ENCODE measurements around the gene FOXN4.

The FOXN4 gene

DNA sequence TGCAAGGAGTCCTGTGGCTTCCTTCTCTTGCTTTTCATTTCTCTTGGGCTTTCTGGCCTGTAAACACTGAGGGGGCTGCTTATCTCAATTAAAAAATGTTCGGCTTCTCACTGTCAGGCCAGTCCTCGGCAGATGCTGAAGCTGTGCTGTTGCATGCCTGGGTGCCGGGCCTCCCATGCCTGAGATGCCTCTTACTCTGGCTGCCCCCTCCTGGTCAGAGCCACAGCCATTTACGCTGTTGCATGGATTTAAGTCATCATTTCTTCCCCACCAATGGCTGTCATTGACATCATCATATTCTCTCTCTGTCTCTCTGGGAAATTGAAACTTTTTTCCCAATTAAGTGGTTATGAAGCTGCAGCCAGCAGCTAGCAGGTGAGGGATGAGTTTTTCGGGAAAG, 53.7 kb downstream of the FOXN4 start:
- no peak for DNase-seq

DNA sequence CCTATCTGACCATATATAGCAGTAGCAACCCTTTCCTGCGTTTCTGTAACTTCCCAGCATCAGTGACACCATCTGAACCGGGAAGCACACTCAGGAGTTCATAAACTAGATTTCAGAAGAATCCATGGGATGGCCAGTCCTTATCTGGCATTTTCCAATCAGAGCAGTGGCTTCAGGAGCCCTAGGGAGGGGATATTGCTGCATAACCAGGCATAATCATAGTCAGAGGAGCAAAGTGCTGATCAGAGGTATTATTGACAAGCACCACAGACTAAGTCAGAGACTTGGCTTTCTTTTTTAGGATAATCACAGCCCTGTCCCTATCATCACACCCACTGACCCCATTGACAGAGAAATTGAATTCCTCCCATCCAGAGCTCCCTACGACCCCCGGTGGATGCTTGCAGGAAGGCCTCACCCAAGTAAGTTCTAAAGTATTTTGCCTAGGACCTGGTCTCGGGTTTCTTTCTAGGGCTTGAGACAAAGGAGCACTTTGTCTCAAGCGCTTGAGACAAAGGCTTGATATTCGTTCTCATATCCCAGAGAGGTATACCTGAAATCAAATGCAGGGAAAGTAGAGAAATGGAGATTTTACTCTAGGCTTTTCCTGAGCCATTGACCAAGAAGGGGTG, 55.1 kb downstream of the FOXN4 start:
- no peak for DNase-seq

DNA sequence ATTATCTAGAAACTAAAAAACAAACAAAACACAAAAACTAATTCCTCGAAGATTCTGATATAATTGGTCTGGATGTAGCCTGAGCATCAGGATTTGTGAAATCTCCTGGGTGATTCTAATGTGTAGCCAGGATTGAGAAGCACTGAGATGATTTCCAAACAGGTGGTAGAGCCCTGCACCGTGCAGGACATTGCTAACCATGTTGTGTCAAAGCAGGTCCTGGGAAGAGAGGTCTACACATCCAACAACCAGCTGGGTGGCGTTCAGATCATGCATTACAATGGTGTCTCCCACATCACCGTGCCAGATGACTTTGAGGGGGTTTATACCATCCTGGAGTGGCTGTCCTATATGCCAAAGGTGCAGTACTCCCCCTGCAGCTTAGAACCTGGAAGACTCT, 56.3 kb downstream of the FOXN4 start:
- DNase-seq = no peak

DNA sequence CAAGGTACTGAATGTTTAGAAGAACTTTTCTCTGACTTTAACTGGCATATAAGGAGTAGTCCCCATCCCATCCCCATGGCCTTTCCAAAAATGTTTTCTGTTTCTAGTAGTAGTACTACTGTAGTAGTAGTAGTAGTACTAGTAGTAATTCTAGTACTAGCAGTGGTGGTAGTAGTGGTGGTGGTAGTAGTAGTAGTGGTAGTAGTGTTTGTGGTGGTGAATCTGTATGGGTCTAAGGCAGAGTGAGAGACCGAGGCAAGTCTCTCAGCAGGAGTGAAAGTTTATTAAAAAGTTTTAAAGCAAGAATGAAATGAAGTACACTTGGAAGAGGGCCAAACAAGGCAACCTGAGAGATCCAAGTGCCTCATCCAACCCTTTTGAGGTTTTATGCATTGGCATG, 58.6 kb downstream of the FOXN4 start:
- no peak for DNase-seq

DNA sequence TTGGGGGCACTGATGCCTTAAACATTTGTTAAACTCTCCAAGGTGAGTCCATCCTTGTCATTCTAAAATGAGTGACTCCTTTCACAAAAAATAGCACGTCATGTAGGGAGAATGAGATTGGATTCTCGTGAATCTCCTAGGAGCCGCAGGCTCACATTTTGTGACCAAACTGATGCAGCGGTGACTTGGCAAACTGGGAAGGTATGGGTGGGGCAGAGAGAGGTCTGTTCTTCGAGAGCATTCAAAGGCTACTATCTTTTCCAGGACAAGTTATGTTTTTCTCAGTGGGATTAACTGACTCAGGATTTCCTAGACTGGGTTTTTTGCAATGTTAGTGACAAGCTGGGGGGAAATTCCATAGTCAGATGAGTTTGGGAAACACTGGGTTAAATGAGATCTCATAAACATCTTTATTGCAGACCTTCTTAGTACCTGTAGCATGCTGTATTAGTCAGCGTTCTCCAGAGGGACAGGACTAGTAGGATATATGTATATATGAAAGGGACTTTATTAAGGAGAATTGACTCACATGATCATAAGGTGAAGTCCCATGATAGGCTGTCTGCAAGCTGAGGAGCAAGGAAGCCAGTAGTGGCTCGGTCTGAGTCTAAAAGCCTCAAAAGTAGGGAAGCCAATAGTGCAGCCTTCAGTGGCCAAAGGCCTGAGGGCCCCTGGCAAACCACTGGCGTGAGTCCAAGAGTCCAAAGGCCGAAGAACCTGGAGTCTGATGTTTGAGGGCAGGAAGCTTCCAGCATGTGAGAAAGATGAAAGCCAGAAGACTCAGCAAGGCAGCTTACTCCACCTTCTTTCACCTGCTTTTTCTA, 61.0 kb downstream of the FOXN4 start:
- DNase-seq = no peak

DNA sequence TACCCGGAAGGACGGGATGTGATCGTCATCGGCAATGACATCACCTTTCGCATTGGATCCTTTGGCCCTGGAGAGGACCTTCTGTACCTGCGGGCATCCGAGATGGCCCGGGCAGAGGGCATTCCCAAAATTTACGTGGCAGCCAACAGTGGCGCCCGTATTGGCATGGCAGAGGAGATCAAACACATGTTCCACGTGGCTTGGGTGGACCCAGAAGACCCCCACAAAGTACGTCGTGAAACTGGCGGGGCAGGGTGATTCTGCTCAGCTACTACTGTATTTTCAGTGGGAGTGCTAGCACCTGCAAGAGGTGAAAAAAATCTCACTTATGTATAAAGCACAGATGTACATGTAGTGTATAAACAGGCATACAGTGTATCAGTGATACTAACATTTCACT, 62.9 kb downstream of the FOXN4 start:
- no peak for DNase-seq

DNA sequence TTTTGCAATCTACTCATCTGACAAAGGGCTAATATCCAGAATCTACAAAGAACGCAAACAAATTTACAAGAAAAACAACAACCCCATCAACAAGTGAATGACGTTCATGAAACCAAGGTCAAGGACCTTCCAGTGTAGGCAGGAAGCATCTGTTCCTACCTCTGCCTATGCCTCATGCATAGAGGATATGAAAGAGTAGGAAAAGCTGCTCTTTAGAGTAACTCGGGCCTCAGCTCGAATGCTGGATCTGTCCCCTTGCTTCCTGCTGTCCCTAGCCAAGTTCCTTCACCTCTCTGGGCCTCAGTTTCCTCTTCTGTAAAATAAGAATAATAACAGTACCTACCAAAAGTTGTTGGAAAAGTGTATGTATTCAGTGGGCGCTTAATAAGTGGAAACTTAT, 65.0 kb downstream of the FOXN4 start:
- no peak for DNase-seq

DNA sequence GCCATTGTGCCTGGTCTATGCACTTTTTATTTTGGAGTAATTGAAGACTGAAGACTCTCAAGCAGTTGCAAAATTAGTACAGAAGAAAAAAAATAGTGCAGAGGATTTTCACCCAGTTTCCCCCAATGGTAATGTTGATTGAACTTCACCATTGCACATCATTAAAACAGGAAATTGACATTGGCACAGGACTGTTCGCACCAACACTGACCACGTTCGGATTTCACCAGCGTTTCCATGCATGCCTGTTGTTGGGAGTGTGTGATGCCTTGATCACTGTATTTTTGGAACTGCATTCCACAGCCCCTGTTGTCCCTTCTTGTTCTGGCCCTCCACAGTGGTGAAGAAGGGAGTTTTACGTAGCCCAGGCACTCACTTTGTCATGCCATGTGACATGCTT, 67.1 kb downstream of the FOXN4 start:
- DNase-seq = no peak

DNA sequence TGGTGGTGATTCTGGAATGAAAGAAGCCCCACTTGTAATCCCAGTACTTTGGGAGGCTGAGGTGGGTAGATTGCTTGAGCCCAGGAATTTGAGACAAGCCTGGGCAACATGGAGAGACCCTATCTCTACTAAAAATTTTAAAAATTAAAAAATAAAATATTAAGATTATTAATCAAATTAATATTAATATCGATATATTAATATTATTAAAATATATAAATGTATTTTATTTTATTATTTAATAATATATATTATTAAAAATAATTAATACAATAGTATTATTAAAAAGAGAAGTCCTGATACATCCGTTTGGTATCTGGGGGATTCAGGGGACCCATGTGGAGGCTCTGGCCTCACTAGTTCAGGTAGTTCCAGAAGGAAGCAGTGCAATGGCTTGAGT, 68.7 kb downstream of the FOXN4 start:
- DNase-seq = no peak

DNA sequence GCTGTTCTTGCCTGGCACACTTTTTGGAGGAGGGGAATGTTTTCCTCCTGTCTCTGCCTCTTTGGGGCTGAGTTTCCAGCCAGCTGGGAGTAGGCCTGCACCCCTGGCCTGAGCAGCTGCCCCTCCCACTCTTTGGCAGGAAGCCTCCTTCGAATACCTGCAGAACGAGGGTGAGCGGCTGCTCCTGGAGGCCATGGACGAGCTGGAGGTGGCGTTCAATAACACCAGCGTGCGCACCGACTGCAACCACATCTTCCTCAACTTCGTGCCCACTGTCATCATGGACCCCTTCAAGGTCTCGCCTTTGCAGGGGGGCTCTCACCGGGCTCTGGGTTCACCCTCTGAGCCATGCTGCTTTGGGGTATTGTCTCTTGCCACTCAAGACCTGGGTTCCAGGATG, 69.4 kb downstream of the FOXN4 start:
- DNase-seq = no peak

DNA sequence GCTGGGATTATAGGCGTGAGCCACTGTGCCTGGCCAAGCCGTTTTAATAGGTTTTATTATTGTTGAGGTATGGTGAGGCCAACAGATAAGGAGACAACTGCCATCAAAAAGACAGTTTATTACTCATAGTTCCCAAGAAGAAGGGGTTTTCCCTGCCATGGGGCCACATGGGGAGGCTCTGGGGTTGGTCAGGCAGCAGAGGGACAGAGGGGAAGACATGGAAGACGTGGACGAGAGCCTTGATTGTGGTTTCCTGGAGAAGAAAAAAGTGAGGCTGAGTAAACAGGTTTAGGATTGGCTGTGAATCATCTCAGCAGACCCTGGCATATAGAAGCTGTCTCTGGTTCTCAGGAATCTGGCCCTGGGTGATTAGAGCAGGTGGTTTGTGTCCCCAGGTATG, 69.9 kb downstream of the FOXN4 start:
- no peak for DNase-seq

DNA sequence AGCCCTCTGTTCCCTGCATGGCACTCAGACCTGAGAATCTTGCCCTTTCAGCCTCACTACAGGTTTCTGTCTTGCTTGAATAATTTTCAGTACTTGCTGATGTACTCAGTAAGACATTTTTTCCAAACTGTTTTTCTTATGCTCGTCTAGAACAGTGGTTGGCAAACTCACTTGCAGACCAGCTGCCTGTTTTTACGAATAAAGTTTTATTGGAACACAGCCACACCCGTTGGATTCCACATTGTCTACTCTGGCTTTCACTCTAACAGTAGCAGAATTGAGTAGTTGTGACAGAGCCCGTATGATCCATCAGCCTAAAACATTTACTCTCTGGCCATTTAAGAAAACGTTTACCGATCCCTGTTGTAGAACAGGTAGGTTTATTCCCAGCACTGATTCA, 72.8 kb downstream of the FOXN4 start:
- no peak for DNase-seq

DNA sequence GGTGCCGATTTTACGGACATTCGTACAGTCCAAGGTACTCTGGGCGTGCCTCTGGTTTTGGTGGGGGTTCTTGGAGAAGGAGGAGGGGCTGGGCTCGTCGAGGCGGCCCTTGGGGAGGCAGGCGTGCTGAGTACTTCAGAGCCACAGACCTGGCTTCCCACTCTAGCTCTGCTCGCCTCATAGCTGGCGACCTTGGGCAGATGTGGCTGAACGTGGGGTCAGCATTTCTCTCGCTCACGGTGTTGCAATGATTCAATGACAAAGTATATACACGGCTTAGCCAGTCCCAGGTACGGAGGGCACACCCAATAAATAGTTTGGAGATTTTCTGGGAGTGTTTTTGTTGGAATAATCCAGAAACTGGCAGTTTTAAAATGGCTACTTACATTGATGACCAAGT, 75.1 kb downstream of the FOXN4 start:
- no peak for DNase-seq

DNA sequence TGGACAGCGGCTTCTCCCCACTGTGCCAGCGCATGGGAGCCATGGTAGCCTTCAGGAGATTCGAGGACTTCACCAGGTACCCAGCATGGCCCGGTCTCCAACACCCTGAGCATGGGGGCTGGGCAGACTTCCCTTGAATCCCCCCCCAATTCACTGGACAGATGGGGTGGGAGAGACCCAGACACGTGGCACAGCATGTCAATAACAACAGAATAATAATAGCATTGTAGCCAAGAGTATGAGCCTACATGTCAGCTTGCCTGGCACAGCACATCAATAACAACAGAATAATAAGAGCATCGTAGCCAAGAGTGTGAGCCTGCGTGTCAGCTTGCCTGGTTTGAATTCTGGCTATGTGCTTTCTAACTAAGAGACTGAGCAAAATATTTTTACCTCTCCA, 76.4 kb downstream of the FOXN4 start:
- no peak for DNase-seq

DNA sequence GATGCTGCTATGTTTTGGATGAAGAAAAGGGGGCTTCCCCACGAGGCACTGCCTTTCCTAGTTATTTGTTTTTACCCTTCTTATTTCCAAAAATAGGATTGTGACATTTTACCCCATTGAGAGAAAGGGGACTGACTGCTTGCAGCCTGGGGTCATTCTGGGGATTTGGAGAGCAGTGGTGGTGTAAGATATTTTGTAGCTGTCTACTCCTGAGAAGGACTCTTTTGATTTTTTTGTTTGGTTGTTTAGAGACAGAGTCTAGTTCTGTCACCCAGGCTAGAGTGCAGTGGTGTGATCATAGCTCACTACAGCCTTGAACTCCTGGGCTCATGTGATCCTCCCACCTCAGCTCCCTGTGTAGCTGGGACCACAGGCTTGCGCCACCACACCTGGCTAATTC, 78.9 kb downstream of the FOXN4 start:
- DNase-seq = no peak

DNA sequence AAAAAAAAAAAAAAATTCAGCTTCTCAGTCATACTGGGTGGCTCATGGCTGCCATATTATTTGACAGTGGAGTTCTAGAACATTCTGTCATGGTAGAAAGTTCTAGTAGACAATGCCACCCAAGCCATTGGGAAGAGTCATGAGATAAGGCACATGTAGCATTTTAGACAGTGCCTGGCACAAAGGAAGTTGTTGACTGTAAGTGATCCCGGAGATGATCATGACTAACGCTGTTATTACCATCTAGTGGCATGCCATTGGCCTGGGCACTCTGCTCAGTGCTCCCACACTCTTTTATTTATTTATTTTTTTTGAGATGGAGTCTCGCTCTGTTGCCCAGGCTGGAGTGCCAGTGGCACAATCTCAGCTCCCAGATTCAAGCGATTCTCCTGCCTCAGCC, 80.4 kb downstream of the FOXN4 start:
- DNase-seq = no peak

Measured in stimulated activated CD8-positive, alpha-beta memory T cell treated with anti-CD3 and anti-CD28 coated beads, Interleukin-4, amount 100 ng/mL, for 48 hours (primary cell).